ENCODE data around the gene SNX32.
"Not testable (repeated sequence)": the region's sequence is repeated elsewhere in the genome, so short reads cannot be mapped to it uniquely, and the experiment has no call there.

Gene SNX32

GRCh38 chr11:65882120-65883057 lies 48.6 kb downstream of the SNX32 start:
- DNase-seq (ENCODE audit: extremely low spot score, insufficient read length, low read depth) (no peak), FAIRE-seq (no peak)

DNA sequence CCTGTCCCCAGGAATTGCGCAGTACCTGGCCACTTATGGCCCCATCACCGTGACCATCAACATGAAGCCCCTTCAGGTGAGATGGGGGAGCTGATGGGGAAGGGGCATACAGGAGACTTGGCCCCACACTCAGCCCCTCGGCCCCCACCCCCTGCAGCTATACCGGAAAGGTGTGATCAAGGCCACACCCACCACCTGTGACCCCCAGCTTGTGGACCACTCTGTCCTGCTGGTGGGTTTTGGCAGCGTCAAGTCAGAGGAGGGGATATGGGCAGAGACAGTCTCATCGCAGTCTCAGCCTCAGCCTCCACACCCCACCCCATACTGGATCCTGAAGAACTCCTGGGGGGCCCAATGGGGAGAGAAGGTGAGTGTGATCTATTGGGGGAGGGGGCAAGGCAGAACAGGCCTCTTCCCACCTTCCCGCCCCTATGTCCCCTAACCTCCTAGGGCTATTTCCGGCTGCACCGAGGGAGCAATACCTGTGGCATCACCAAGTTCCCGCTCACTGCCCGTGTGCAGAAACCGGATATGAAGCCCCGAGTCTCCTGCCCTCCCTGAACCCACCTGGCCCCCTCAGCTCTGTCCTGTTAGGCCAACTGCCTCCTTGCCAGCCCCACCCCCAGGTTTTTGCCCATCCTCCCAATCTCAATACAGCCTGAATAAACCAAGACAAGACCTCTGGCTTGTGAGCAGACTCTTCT lies 49.4 kb downstream of the SNX32 start:
- no peak for FAIRE-seq
- DNase-seq (ENCODE audit: extremely low spot score, insufficient read length, low read depth): no peak

DNA sequence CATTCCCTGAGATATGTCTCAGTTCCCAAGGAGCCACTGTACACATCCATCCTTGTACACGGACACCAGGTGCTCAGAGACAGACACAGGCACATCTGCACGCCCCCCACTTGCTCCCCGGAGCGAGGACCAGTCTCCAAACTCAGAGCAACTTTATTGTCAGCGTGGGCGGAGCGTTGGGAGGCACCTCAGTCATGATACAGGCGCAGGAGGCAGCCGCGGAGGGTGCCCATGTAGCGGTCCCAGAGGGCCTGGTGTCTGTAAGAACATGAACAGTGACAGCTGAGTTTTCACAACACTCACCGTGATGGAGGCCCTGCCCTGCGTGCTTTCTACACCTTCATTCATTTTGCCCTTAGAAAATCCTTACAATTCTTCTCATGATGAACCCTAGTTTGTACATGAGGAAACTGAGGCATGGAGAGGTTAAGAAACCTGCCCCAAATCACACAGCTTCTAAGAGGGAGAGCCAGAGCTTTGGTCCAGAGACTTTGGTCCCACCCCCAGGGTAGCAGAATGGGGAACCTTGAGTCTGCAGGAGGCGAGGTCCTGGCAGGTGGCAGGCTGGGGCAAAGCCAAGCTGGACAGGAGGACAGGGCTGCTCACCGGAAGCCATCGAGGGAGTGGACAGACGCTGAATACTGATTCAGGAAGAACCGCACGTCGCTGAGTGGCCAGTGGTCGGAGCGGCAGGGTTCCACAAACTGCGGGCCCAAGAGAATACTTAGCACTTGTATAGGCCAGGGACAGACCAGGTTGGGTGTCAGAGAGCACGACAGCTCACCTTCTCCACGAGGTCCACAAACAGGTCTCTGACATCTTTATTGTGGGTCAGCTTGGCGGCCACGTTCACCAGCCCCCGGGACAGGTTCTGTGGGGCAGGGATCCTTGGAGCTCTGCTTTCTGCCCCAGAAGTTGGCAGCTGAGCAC lies 50.3 kb downstream of the SNX32 start:
- FAIRE-seq: no peak
- DNase-seq (ENCODE audit: extremely low spot score, insufficient read length, low read depth): no peak

DNA sequence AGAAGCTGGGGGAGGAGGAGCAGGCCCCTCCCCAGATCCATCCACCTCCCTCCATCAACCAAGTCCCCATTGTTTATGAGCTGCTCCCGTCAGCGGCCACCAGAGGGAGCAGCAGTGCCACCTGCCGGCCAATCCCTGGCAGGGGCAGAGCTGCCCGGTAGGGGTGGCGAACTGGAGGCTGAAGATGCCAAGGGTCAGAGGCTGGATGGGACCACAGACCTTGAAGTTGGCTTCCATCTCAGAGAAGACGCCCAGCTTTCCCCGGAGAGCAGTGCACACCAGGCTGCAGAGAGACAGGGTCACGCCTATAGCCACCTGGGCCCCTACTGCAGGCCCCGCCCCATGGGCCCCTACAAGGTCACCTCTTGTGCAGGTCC lies 50.9 kb downstream of the SNX32 start:
- FAIRE-seq: peak; percentile 84
- peak; percentile 72 for DNase-seq (ENCODE audit: extremely low spot score, insufficient read length, low read depth)

DNA sequence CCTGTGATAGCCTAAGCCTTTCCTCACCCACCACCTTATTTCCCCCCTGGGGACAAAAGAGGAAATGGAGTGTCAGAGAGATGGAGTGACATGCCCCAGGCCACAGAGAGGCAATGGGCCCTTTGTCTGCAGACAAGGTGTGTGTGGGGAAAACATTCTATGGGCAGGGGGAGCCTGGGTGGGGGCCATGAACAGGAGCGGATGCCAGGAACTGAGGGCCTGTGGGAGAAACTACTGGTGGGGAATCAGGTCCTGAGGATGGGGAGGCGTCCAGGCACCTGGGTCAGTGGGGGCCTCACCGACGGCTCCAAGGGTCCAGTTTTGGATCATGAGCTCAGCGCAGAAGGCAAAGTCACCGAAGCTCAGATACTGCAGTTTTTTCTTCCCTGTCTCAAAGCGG lies 51.5 kb downstream of the SNX32 start:
- no peak for FAIRE-seq
- no peak for DNase-seq (ENCODE audit: extremely low spot score, insufficient read length, low read depth)

DNA sequence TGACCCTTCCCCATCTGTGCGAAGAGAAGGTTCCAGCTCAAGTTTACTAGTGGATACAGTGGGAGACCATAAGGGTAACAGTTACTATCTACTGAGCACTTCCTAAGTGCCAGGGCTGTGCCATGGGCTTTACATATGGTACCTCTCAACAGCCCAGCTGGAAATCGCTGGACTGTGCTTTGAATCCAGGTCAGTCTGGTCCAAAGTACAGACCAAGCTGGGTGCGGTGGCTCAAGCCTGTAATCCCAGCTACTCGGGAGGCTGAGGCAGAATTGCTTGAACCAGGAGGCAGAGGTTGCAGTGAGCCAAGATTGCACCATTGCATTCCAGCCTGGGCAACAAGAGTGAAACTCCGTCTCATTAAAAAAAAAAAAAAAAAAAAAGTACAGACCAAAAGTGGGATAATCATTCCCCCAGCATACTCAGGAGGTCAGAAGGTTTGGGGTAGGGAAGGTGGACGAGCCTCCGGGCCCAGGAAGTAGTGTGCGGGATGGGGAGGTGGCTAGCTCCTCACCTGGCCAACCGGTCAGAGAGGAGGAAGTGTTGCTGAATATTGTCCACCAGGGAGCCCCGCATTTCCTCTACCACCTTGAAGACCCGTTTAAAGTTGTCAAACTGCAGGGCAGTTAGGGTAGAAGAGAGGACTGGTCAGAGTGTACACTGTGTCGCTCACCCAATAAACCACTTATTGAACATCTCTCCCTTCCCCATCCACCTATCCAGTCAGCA lies 52.2 kb downstream of the SNX32 start:
- DNase-seq (ENCODE audit: extremely low spot score, insufficient read length, low read depth) (no peak), FAIRE-seq (no peak)

- FAIRE-seq (no peak), DNase-seq (ENCODE audit: extremely low spot score, insufficient read length, low read depth) (no peak)
Measured at GRCh38 chr11:65886826-65887722, 53.3 kb downstream of the SNX32 start.

GRCh38 chr11:65887723-65888162 lies 54.0 kb downstream of the SNX32 start:
- no peak for DNase-seq (ENCODE audit: extremely low spot score, insufficient read length, low read depth)
- FAIRE-seq: no peak

DNA sequence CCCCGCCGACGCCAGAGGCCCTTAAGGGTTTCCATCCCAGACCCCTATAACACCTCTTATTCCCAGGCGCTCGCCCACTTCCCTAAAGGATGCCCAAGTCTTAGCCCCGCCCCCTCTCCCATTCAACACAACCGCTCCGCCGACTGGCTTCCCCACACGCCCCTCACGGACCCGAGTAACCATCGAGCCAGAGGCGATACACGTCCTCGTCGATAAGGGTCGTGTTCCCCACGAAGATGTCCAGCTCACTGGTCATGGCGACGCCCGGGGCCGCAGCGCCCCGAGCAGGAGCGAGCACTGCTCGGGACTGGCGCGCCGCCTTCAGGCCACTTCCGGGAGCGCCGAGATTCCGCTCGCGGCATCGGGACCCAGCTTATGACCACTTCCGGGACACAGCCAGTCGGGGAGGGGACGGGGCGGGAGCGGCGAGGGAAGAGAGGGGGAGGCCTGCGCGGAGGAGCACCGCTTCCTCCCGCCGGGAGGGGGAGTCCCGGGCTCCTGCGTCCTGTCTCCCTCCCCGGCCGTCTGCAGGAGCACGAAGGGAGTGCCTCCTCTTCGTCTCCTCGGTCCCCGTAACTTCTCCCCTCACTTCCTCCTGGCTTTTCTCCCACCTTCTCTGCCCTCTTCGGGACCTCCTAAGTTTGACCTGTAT lies 54.5 kb downstream of the SNX32 start, which contains the start of gene FIBP:
Gene FIBP, minus strand, starts transcription at position 309 of the 652 bp plus-strand sequence. Its CDS starts 53 bp downstream, at position 256.
- peak; percentile 86 for FAIRE-seq

DNA sequence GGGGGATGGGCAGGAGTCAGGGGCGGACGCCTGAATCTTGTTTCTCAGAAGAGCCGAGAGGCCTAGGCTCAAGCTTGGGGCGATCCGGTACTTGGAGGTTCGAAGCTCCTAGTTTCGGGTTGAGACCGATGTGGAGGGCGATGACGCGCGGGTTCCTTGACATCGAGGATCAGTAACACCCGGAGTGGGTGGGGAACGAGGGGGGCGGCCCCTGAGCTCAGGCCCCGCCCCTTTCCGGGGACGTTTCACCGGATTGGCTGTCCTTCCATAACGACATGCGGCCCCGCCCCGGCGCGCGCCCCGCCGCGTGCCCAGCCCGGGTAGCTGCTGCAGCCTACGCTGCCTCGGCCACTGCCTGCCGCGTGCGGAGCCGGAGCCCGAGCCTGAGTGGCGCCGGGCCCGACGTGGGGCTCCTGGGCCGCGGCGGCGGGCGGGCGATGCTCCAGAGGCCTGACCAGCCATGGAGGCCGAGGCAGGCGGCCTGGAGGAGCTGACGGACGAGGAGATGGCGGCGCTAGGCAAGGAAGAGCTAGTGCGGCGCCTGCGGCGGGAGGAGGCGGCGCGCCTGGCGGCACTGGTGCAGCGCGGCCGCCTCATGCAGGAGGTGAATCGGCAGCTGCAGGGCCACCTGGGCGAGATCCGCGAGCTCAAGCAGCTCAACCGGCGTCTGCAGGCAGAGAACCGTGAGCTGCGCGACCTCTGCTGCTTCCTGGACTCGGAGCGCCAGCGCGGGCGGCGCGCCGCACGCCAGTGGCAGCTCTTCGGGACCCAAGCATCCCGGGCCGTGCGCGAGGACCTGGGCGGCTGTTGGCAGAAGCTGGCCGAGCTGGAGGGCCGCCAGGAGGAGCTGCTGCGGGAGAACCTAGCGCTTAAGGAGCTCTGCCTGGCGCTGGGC lies 56.8 kb downstream of the SNX32 start, which contains the start of gene CCDC85B:
Gene CCDC85B, plus strand, starts transcription at position 350 of the 895 bp plus-strand sequence. Its CDS starts 111 bp downstream, at position 461.
- DNase-seq (ENCODE audit: extremely low spot score, insufficient read length, low read depth) (peak; percentile 84), FAIRE-seq (peak; percentile 87)

More for the DNA sequence above, 54.5 kb downstream of the SNX32 start, which contains the start of gene FIBP:
- DNase-seq (ENCODE audit: extremely low spot score, insufficient read length, low read depth): peak; percentile 95

- DNase-seq (ENCODE audit: extremely low spot score, insufficient read length, low read depth) (no peak), FAIRE-seq (no peak)
Measured at GRCh38 chr11:65891219-65892136, 57.7 kb downstream of the SNX32 start.

- FAIRE-seq; DNase-seq (ENCODE audit: extremely low spot score, insufficient read length, low read depth): not testable (repeated sequence)
Measured at GRCh38 chr11:65892137-65892540, 58.4 kb downstream of the SNX32 start.

GRCh38 chr11:65892661-65893317 lies 59.0 kb downstream of the SNX32 start:
- DNase-seq (ENCODE audit: extremely low spot score, insufficient read length, low read depth) (no peak), FAIRE-seq (no peak)

GRCh38 chr11:65894034-65894591 lies 60.4 kb downstream of the SNX32 start:
- DNase-seq (ENCODE audit: extremely low spot score, insufficient read length, low read depth): no peak

DNA sequence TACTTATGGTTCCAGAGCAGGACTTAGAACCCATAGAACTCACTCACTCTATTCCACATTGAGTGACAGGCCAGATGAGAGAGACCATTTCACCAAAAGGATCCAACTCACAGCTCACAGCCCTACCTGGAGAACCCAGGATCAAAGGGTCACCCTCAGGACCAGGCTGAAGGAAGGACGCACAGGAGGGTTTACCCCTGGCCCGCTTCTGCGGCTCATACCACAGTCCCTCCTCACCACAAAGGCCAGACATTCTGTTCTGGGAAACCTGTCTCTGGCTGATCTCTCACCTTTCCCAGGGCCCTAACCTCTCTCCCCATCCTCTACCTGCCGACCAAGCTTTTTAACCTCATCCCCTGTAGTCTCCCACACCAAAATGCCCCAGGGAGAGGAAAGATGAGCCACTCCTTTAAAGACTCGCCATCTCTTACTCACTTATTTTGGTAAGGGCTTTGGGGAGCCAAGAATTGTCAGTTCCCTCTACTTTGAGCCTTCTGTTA lies 61.8 kb downstream of the SNX32 start:
- DNase-seq (ENCODE audit: extremely low spot score, insufficient read length, low read depth): no peak
- FAIRE-seq: no peak

More at GRCh38 chr11:65894034-65894591, 60.4 kb downstream of the SNX32 start:
- FAIRE-seq: peak; percentile 71

All from GM18507 (cell line).